Measurements from ENCODE around the gene CTPS1. TPM values are rescaled to one million over a fixed set of nuclear protein-coding genes. Genes with fewer than 3 reads are reported as not detected.

The CTPS1 gene
- total RNA-seq, 1 experiment from 2014 or later = 66.4 TPM

- BruUV-seq (replicated peaks) = no TSS peak
- Histone ChIP-seq H3K27me3 (ENCODE audit: insufficient read depth, low read length) (no peaks in the 10 kb centered on the region), H3K9me2 (ENCODE audit: insufficient read depth) (no peaks in the 10 kb centered on the region), H3K9me3 (ENCODE audit: control insufficient read depth in 1 of 2, insufficient read depth in 1 of 2, low read depth in 1 of 2, low read length in 2 of 2) (no peaks in the 10 kb centered on the region), H3K79me2 (ENCODE audit: insufficient read depth, low read length) (peaks cover 82% of the 10 kb centered on the region), H3K9ac (ENCODE audit: low read length) (no peak overlapping the region), H3K4me3 (replicated peaks in 1 of 2; ENCODE audit: low read depth in 1 of 2, low read length in 2 of 2) (no peak overlapping the region), H3K4me1 (ENCODE audit: control insufficient read depth in 1 of 2, insufficient read depth in 2 of 2, low read length in 2 of 2) (peaks cover 12 to 23% of the 10 kb centered on the region in 2 experiments), H3K36me3 (ENCODE audit: control insufficient read depth in 1 of 2, insufficient read depth in 2 of 2, low read length in 2 of 2) (peaks cover 66 to 92% of the 10 kb centered on the region in 2 experiments), H4K20me1 (ENCODE audit: insufficient read depth) (peaks cover 13% of the 10 kb centered on the region; the same call in 1 of the 2 replicates), H2AFZ (ENCODE audit: low read depth, low read length, poor library complexity, severe bottlenecking) (no peak overlapping the region), H3K27ac (ENCODE audit: low read depth, low read length) (no peak overlapping the region), H3K4me2 (ENCODE audit: low read length) (no peak overlapping the region)
- TF ChIP-seq ZFX (IDR thresholded peaks at IDR 0.05) (no peak), REST (IDR thresholded peaks at IDR 0.05; ENCODE audit: low read depth) (no peak), CTCF (IDR thresholded peaks at IDR 0.05 in 2 of 3, conservative IDR thresholded peaks at IDR 0.05 in 1 of 3; ENCODE audit: borderline replicate concordance in 1 of 3, insufficient read depth in 1 of 3, low read depth in 2 of 3, low read length in 2 of 3) (no peak), ELF1 (IDR thresholded peaks at IDR 0.05; ENCODE audit: borderline replicate concordance, low read depth) (no peak), EZH2 (IDR thresholded peaks at IDR 0.05) (no peak), EZH2phosphoT487 (IDR thresholded peaks at IDR 0.05; ENCODE audit: borderline replicate concordance) (no peak), SIN3A (IDR thresholded peaks at IDR 0.05; ENCODE audit: low read depth) (no peak), TCF7L2 (IDR thresholded peaks at IDR 0.05; ENCODE audit: borderline replicate concordance, extremely low read depth, insufficient read depth, insufficient read length) (no peak), CBX3 (IDR thresholded peaks at IDR 0.05; ENCODE audit: low read depth) (no peak), YY1 (IDR thresholded peaks at IDR 0.05; ENCODE audit: extremely low read depth, insufficient replicate concordance, low read depth, low read length) (no peak), ZNF274 (IDR thresholded peaks at IDR 0.05; ENCODE audit: low read depth, low read length) (no peak)
- ATAC-seq = no peak
- ChIA-PET CTCF (no interaction called here), POLR2A (no interaction called here), RAD21 (ENCODE audit: low non-redundant PET in 1 of 2, low total read pairs in 2 of 2, uncharacterized antibody in 2 of 2, unreplicated experiment in 2 of 2) (no interaction called here)
- no peak for DNase-seq (ENCODE audit: low read depth, low spot score)
- intact Hi-C loops (cut with micrococcal nuclease) = no loop called here
These were observed 26.4 kb downstream of the CTPS1 start for GRCh38 chr1:41005876-41006275.
